ENCODE results near the gene LYZ. TPM values are rescaled to one million over a fixed set of nuclear protein-coding genes. Genes with fewer than 3 reads are reported as not detected.

LYZ gene
- total RNA-seq, 4 donors from 2014 or later = 2.7 to 121 (median 23.2) TPM

GRCh38 chr12:69341328-69341727 lies 6.9 kb upstream of the LYZ start:
- no peaks in the 10 kb centered on the region for H3K9me3 ChIP-seq
- H3K4me3 ChIP-seq = no peak overlapping the region
- peaks cover 0 to 19% (median 2%) of the 10 kb centered on the region in 3 donors for H3K4me1 ChIP-seq
- intact Hi-C loops (cut with DNase I) = no loop called here
- no peak overlapping the region for H3K27ac ChIP-seq
- TF ChIP-seq, protein P1, sequence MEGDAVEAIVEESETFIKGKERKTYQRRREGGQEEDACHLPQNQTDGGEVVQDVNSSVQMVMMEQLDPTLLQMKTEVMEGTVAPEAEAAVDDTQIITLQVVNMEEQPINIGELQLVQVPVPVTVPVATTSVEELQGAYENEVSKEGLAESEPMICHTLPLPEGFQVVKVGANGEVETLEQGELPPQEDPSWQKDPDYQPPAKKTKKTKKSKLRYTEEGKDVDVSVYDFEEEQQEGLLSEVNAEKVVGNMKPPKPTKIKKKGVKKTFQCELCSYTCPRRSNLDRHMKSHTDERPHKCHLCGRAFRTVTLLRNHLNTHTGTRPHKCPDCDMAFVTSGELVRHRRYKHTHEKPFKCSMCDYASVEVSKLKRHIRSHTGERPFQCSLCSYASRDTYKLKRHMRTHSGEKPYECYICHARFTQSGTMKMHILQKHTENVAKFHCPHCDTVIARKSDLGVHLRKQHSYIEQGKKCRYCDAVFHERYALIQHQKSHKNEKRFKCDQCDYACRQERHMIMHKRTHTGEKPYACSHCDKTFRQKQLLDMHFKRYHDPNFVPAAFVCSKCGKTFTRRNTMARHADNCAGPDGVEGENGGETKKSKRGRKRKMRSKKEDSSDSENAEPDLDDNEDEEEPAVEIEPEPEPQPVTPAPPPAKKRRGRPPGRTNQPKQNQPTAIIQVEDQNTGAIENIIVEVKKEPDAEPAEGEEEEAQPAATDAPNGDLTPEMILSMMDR (IDR thresholded peaks at IDR 0.05) = no peak
- no peak for TF ChIP-seq POLR2A (IDR thresholded peaks at IDR 0.05)
- no peaks in the 10 kb centered on the region for H3K36me3 ChIP-seq
- H3K27me3 ChIP-seq = no peaks in the 10 kb centered on the region
- 48 to 55% methylated on average over 5 of the region's 5 CpGs for WGBS, 2 donors
- no peak for DNase-seq

DNA sequence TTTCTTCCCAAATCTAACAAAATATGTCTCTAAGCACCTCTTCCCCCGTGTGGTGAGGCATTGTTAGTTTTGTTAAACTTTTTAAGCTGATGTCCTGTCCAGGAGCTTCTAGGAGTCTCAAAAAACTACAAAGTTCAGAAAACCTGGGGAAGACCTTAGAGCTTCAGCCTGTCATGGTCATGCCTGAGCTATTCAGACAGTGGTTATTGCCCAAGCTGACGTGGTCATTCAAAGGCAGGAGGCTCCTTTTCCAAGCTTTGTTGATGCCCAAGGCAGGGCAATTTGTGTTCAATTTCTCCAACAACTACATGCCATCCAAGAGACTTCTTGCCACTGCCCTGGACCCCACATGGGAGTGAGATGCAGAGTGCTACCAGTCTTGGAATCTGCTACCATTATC lies 5.8 kb upstream of the LYZ start:
- H3K36me3 ChIP-seq = no peaks in the 10 kb centered on the region

GRCh38 chr12:69343357-69343756 lies 4.8 kb upstream of the LYZ start:
- no peak for DNase-seq
- Histone ChIP-seq H3K9me3 (no peaks in the 10 kb centered on the region), H3K27ac (no peak overlapping the region), H3K27me3 (no peaks in the 10 kb centered on the region), H3K36me3 (no peaks in the 10 kb centered on the region), H3K4me1 (peaks cover 0 to 7% (median 2%) of the 10 kb centered on the region in 3 donors), H3K4me3 (no peak overlapping the region)
- intact Hi-C loops (cut with DNase I) = no loop called here
- TF ChIP-seq, protein P1 (IDR thresholded peaks at IDR 0.05) = no peak
- WGBS, 2 donors = 69 to 72% methylated on average over 3 of the region's 3 CpGs

More for the DNA sequence above, 5.8 kb upstream of the LYZ start:
- Histone ChIP-seq H3K9me3 (no peaks in the 10 kb centered on the region), H3K27me3 (no peaks in the 10 kb centered on the region), H3K4me3 (no peak overlapping the region), H3K4me1 (peaks cover 0 to 8% (median 2%) of the 10 kb centered on the region in 3 donors), H3K27ac (no peak overlapping the region)
- intact Hi-C loops (cut with DNase I) = no loop called here
- TF ChIP-seq POLR2A (IDR thresholded peaks at IDR 0.05) = no peak
- TF ChIP-seq, protein P1 (IDR thresholded peaks at IDR 0.05) = no peak
- 58 to 61% methylated on average over 2 of the region's 2 CpGs for WGBS, 2 donors
- DNase-seq = no peak

- peaks cover 0 to 7% (median 2%) of the 10 kb centered on the region in 3 donors for H3K4me1 ChIP-seq
- H3K36me3 ChIP-seq = no peaks in the 10 kb centered on the region
- no peak for DNase-seq
- 36 to 43% methylated on average over 3 of the region's 3 CpGs for WGBS, 2 donors
- H3K4me3 ChIP-seq = no peak overlapping the region
- no peak overlapping the region for H3K27ac ChIP-seq
- intact Hi-C loops (cut with DNase I) = no loop called here
- no peaks in the 10 kb centered on the region for H3K9me3 ChIP-seq
- TF ChIP-seq, protein P1 (IDR thresholded peaks at IDR 0.05) = no peak
- no peak for TF ChIP-seq POLR2A (IDR thresholded peaks at IDR 0.05)
- no peaks in the 10 kb centered on the region for H3K27me3 ChIP-seq
Observed at GRCh38 chr12:69343885-69344612, 4.1 kb upstream of the LYZ start.

GRCh38 chr12:69345077-69345476 lies 3.1 kb upstream of the LYZ start:
- no peaks in the 10 kb centered on the region for H3K36me3 ChIP-seq
- 80 to 81% methylated on average over 1 to 2 of the region's 2 CpGs for WGBS, 2 donors
- TF ChIP-seq, protein P1 (IDR thresholded peaks at IDR 0.05) = no peak
- no peak for TF ChIP-seq POLR2A (IDR thresholded peaks at IDR 0.05)
- H3K4me1 ChIP-seq = peaks cover 0 to 7% (median 2%) of the 10 kb centered on the region in 3 donors
- H3K27ac ChIP-seq = no peak overlapping the region
- H3K4me3 ChIP-seq = no peak overlapping the region
- intact Hi-C loops (cut with DNase I) = no loop called here
- no peak for DNase-seq
- no peaks in the 10 kb centered on the region for H3K27me3 ChIP-seq
- H3K9me3 ChIP-seq = no peaks in the 10 kb centered on the region

Data from esophagus squamous epithelium (tissue), 5 donors.